GM12878 (cell line): Measurements from ENCODE around the gene GCK. TPM values are rescaled to one million over a fixed set of nuclear protein-coding genes. Genes with fewer than 3 reads are reported as not detected.

Source experiments
- ATAC-seq: fragments of 200-7000 bp; cut with Tn5 transposase; 3 replicates; pipeline ENCODE4 v1.9.1; 2020; ENCODE audit warnings: mild to moderate bottlenecking, moderate library complexity
- BruUV-seq: library from RNA; stranded (reverse); fragments of 400-500 nt; replicated peaks from 2 replicates; lab custom pipeline; 2021; lab: Mats Ljungman, UMichigan
- CTCF ChIA-PET: fragments of 300-600 bp; sonication (Branson Sonifier 250); formaldehyde crosslinking; extraction: SDS; loops from one replicate; lab custom pipeline; 2021; ENCODE audit warnings: inconsistent platforms; lab: Yijun Ruan, JAX
- POLR2A ChIA-PET: fragments of 350-600 bp; formaldehyde crosslinking; extraction: SDS; loops from one replicate; lab custom pipeline; 2021; ENCODE audit warnings: inconsistent platforms; lab: Charles Lee
- RAD21 ChIA-PET: fragments of 300-600 bp; sonication (Branson Sonifier 250); formaldehyde crosslinking; loops from one replicate; lab custom pipeline; 2023; ENCODE audit warnings: antibody characterized with exemption; ENCODE audit not compliant: unreplicated experiment; lab: Charles Lee
- SMC1A ChIA-PET: fragments of 300-600 bp; sonication (Branson Sonifier 250); formaldehyde crosslinking; loops from one replicate; lab custom pipeline; 2023; ENCODE audit not compliant: unreplicated experiment, uncharacterized antibody; lab: Charles Lee
- DNase-seq: peaks from one replicate; pipeline ENCODE4 v3.0.0-alpha.2; 2011; ENCODE audit warnings: low read depth, low spot score
- FAIRE-seq: peaks from 3 replicates; lab custom pipeline; 2011; peaks lifted over from hg19 to GRCh38; lab: Jason Lieb, UNC
- H2AFZ ChIP-seq: 2 replicates; pipeline ENCODE4 v1.6.0; 2011; ENCODE audit warnings: low read depth, low read length, control low read depth; ENCODE audit not compliant: control insufficient read depth
- H3K27ac ChIP-seq: 2 replicates; pipeline ENCODE4 v1.5.1; 2011; ENCODE audit warnings: control low read depth; ENCODE audit not compliant: control insufficient read depth, insufficient read depth
- H3K27me3 ChIP-seq, 2 experiments: replicated peaks in 1 of 2; 2 replicates each; pipeline versions ENCODE4 v1.6.0 to v1.6.1; 2011; ENCODE audit warnings: low read length in 1 of 2; ENCODE audit not compliant: control insufficient read depth in 2 of 2, insufficient read depth in 2 of 2
- H3K36me3 ChIP-seq, 2 experiments: 2 replicates each; pipeline ENCODE4 v1.5.1; 2011; ENCODE audit warnings: low read length in 1 of 2; ENCODE audit not compliant: control insufficient read depth in 2 of 2, insufficient read depth in 2 of 2
- H3K4me1 ChIP-seq: 2 replicates; pipeline ENCODE4 v1.6.1; 2011; ENCODE audit warnings: mild to moderate bottlenecking, low read length, moderate library complexity, mixed read lengths; ENCODE audit not compliant: control insufficient read depth, insufficient read depth
- H3K4me2 ChIP-seq: 2 replicates; pipeline ENCODE4 v1.6.0; 2011; ENCODE audit warnings: control low read depth; ENCODE audit not compliant: control insufficient read depth, insufficient read depth
- H3K4me3 ChIP-seq: fragments of 200-600 bp; sonication (generic); 2 replicates; pipeline ENCODE4 v1.5.1; 2016
- H3K79me2 ChIP-seq: 2 replicates; pipeline ENCODE4 v1.6.0; 2011; ENCODE audit warnings: low read length; ENCODE audit not compliant: control insufficient read depth, insufficient read depth
- H3K9ac ChIP-seq: 2 replicates; pipeline ENCODE4 v1.8.0; 2011; ENCODE audit warnings: low read length, control low read depth, mixed read lengths; ENCODE audit not compliant: control insufficient read depth, insufficient read depth
- H3K9me3 ChIP-seq: replicated peaks from 3 replicates; pipeline ENCODE4 v1.5.1; 2011; ENCODE audit warnings: mild to moderate bottlenecking, low read length; ENCODE audit not compliant: control insufficient read depth, insufficient read depth
- H4K20me1 ChIP-seq: 2 replicates; pipeline ENCODE4 v1.6.0; 2011; ENCODE audit not compliant: control insufficient read depth, insufficient read depth
- ESRRA ChIP-seq: IDR thresholded peaks from 2 replicates; pipeline ENCODE4 v1.6.1; 2012; ENCODE audit warnings: mild to moderate bottlenecking, low read length, improper control_type of control experiment
- MEF2A ChIP-seq: IDR thresholded peaks from 2 replicates; pipeline ENCODE4 v1.6.1; 2011; ENCODE audit warnings: low read depth, mild to moderate bottlenecking, low read length, moderate library complexity; ENCODE audit not compliant: insufficient read depth
- SUZ12 ChIP-seq: fragments of 200-600 bp; sonication (generic); IDR thresholded peaks from one replicate; pipeline ENCODE4 v1.6.1; 2018; ENCODE audit warnings: antibody characterized with exemption, mild to moderate bottlenecking; ENCODE audit not compliant: unreplicated experiment
- YY1 ChIP-seq: IDR thresholded peaks from 2 replicates; pipeline ENCODE4 v1.6.1; 2011; ENCODE audit warnings: low read depth, mild to moderate bottlenecking, low read length
- WGBS: methylation state at CpG from one replicate; pipeline ENCODE4 v1.1.6; 2016; ENCODE audit warnings: low lambda C conversion rate; ENCODE audit not compliant: insufficient replicate concordance, insufficient coverage; ENCODE audit errors: missing lambda C conversion rate; 5-methylcytosine and 5-hydroxymethylcytosine counted together
- in situ Hi-C: fragments of 300-500 bp; cut with MboI; formaldehyde crosslinking; loops from 9 replicates; pipeline ENCODE4 v1.14.3; 2018; ENCODE audit warnings: mixed read lengths
- intact Hi-C: fragments of 100-400 bp; cut with micrococcal nuclease; formaldehyde crosslinking; loops from one replicate; pipeline ENCODE4 v1.14.2; 2022; ENCODE audit not compliant: unreplicated experiment
- polyA plus RNA-seq, 11 experiments: library from polyadenylated mRNA; depleted of rRNA in 4 of 11; unstranded in 6 of 11; stranded (reverse) in 5 of 11; fragments of >200 nt; fragmentation: Nextera tagmentation in 4 of 11; fragmentation: Illumina TruSeq in 1 of 11; extraction: Ambion mirVana in 4 of 11; extraction: Trizol in 1 of 11; gene quantifications; 1 replicate in 1 of 11; 2 replicates in 10 of 11; pipeline versions ENCODE4 v1.2.1 to v1.2.3, GENCODE V29; 2011 to 2016; ENCODE audit warnings: inconsistent platforms in 2 of 11, missing spikeins in 2 of 11, low read depth in 1 of 11
- total RNA-seq, 4 experiments: library from RNA; depleted of rRNA in 3 of 4; stranded (reverse); fragments of >200 nt in 3 of 4; fragmentation: Illumina TruSeq in 1 of 4; extraction: Trizol in 1 of 4; gene quantifications; 2 replicates each; pipeline versions ENCODE4 v1.2.1 to v1.2.3, GENCODE V29; 2013 to 2021

GCK gene
- total and polyA plus RNA-seq, 10 of the 15 experiments (the other 5 are each of a cell fraction or from before 2014, with no cell fraction given), result 0.06 to 0.16 TPM; not detected in 8

GRCh38 chr7:44103923-44104859, 85.0 kb downstream of the GCK start, which contains the start of gene AEBP1:
TSS of gene AEBP1 (plus strand) at chr7:44104345. CDS start at chr7:44104666, 321 bp downstream.
- TF ChIP-seq ESRRA, result no peak
- peak; percentile 84 for TF ChIP-seq SUZ12
- TF ChIP-seq YY1, result 0 out of 2 replicates have a peak, but pooled peaks have one; percentile 16
- TF ChIP-seq, all 136 proteins: peak for 2
- ATAC-seq (peak; percentile 44; the same call in 2 of the 3 replicates), FAIRE-seq (no peak), DNase-seq (no peak)
- Histone ChIP-seq H3K27ac (no peak within 1 kb of the TSS), H3K9ac (no peak within 1 kb of the TSS), H3K36me3 (no peaks in the 10 kb centered on the region), H3K27me3 (peaks cover 11 to 15% of the 10 kb centered on the region in 2 experiments), H3K4me3 (no peak within 1 kb of the TSS), H3K4me2 (no peak within 1 kb of the TSS), H4K20me1 (no peaks in the 10 kb centered on the region), H3K9me3 (no peaks in the 10 kb centered on the region), H2AFZ (no peak within 1 kb of the TSS), H3K79me2 (no peaks in the 10 kb centered on the region), H3K4me1 (no peaks in the 10 kb centered on the region)
- ChIA-PET POLR2A (no interaction called here), SMC1A (no interaction called here), CTCF (no interaction called here), RAD21 (no interaction called here)
- BruUV-seq, result no TSS peak
- intact Hi-C loops, result no loop called here
- in situ Hi-C loops, result no loop called here
- WGBS, result 13% methylated on average over 31 of the region's 87 CpGs

- TF ChIP-seq MEF2A, result no peak
- FAIRE-seq (no peak), DNase-seq (no peak), ATAC-seq (no peak)
- ChIA-PET RAD21 (no interaction called here), POLR2A (no interaction called here), SMC1A (no interaction called here), CTCF (no interaction called here)
- H3K27me3 ChIP-seq, result peaks cover 11 to 15% of the 10 kb centered on the region in 2 experiments
- H3K36me3 ChIP-seq, result no peaks in the 10 kb centered on the region
- WGBS, result 75% methylated on average over 8 of the region's 8 CpGs
- H3K4me3 ChIP-seq, result no peak overlapping the region
- BruUV-seq, result no TSS peak
- in situ Hi-C loops, result no loop called here
- no peak overlapping the region for H3K9ac ChIP-seq
- no peak overlapping the region for H3K4me2 ChIP-seq
- intact Hi-C loops, result no loop called here
- H3K9me3 ChIP-seq, result no peaks in the 10 kb centered on the region
- no peak overlapping the region for H2AFZ ChIP-seq
- no peaks in the 10 kb centered on the region for H4K20me1 ChIP-seq
- H3K4me1 ChIP-seq, result no peaks in the 10 kb centered on the region
- no peak overlapping the region for H3K27ac ChIP-seq
- H3K79me2 ChIP-seq, result no peaks in the 10 kb centered on the region
Measured at GRCh38 chr7:44103566-44103922, 85.7 kb downstream of the GCK start.
